ENCODE results near the gene GSN. TPM values are rescaled to one million over a fixed set of nuclear protein-coding genes. Genes with fewer than 3 reads are reported as not detected.

Gene GSN
- total RNA-seq, 1 donor from 2014 or later, result 35.0 TPM

DNA sequence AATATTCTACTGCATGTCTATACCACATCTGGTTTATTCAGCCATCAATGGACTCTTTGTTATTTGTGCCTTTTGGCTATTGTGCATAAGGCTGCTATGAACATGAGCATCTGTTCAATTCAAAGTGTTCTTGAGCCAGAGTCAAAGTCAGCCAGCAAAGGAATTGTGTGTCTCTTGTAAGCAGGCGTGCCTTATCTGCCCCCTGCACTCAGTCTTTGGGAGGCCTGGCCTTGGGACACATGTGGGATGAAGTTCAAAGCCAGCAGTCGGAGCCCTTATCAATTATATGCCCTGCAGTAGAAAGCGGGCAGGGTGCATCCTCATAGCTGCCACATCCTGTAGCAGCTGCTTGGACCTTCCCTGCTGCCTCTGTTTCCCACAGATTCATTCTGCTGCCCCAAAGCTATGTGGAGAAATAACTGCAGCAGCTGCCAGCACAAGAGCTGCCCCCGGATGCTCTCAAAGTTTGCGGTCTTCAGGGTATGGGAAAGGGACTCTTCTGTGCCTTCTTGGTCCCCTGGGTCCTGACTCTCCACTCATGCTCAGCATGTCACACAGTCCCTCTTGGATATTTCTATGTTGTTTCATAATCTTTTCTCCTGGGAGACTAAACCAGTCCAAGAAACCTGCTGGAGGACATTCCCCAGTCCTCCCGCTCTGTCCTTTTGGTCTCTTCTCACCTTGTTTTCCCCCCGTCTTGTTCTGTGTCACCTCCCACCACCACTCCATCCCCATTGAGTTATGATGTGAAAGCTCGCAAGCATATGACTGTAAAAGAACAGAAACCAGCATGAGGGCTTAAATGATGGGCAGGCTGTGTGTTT lies 66.2 kb downstream of the GSN start:
- DNase-seq (ENCODE audit: low spot score, unreplicated experiment), result no peak
- no peaks in the 10 kb centered on the region for H3K4me1 Mint-ChIP-seq (ENCODE audit: low read depth)
- H3K27ac Mint-ChIP-seq, result no peak overlapping the region
- no peaks in the 10 kb centered on the region for H3K9me3 Mint-ChIP-seq (ENCODE audit: low read depth)
- peaks cover 10% of the 10 kb centered on the region for H3K36me3 Mint-ChIP-seq (ENCODE audit: insufficient read depth)
- H3K27me3 Mint-ChIP-seq, result no peaks in the 10 kb centered on the region
- TF ChIP-seq, protein P1, sequence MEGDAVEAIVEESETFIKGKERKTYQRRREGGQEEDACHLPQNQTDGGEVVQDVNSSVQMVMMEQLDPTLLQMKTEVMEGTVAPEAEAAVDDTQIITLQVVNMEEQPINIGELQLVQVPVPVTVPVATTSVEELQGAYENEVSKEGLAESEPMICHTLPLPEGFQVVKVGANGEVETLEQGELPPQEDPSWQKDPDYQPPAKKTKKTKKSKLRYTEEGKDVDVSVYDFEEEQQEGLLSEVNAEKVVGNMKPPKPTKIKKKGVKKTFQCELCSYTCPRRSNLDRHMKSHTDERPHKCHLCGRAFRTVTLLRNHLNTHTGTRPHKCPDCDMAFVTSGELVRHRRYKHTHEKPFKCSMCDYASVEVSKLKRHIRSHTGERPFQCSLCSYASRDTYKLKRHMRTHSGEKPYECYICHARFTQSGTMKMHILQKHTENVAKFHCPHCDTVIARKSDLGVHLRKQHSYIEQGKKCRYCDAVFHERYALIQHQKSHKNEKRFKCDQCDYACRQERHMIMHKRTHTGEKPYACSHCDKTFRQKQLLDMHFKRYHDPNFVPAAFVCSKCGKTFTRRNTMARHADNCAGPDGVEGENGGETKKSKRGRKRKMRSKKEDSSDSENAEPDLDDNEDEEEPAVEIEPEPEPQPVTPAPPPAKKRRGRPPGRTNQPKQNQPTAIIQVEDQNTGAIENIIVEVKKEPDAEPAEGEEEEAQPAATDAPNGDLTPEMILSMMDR (IDR thresholded peaks at IDR 0.05; ENCODE audit: unreplicated experiment), result no peak
- H3K4me3 Mint-ChIP-seq (ENCODE audit: low read depth), result no peak overlapping the region

DNA sequence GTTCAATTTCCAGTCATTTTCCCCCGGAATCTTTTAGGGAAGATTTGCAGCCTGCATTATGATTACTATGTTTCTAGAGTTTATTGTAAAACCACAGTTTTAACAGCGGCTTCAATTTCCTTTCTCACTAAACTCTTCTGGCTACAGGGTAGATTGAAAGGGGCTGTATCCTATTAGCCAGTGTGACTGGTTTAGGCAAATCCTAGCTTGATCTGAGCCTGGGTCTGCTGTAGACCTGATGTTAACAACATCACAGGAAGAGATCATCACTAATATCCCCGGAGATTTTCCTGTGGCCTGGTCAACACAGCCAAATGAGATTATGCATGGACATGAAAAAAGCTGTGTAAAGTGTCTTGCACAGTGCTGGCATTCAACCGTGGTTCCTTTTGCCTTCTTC lies 68.7 kb downstream of the GSN start:
- no peak for DNase-seq (ENCODE audit: low spot score, unreplicated experiment)
- Mint-ChIP-seq H3K27ac (no peak overlapping the region), H3K36me3 (ENCODE audit: insufficient read depth) (peaks cover 3% of the 10 kb centered on the region), H3K4me1 (ENCODE audit: low read depth) (no peaks in the 10 kb centered on the region), H3K9me3 (ENCODE audit: low read depth) (no peaks in the 10 kb centered on the region), H3K4me3 (ENCODE audit: low read depth) (no peak overlapping the region), H3K27me3 (no peaks in the 10 kb centered on the region)
- TF ChIP-seq, protein P1 (IDR thresholded peaks at IDR 0.05; ENCODE audit: unreplicated experiment), result no peak

DNA sequence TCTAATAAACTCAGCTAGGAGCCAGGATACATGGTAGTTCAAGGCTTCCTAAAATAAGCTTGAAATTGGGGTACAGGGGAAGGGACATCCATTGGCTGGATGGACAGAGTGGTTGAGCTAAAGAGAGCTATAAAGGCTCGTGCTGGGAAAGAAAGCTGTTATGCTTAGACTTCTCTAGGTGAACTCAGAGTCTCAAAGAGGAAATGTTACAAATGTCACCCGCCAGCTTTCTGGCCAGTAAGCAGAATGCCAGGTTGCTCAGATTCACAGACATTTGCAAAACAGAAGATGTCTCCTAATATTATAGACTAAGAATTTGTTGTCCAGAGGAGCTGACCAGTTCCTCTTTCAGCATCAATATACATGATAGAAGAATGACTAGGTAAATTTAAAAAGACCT lies 71.5 kb downstream of the GSN start:
- TF ChIP-seq, protein P1 (IDR thresholded peaks at IDR 0.05; ENCODE audit: unreplicated experiment), result no peak
- H3K4me3 Mint-ChIP-seq (ENCODE audit: low read depth), result no peak overlapping the region
- H3K36me3 Mint-ChIP-seq (ENCODE audit: insufficient read depth), result no peaks in the 10 kb centered on the region
- no peaks in the 10 kb centered on the region for H3K27me3 Mint-ChIP-seq
- no peak for DNase-seq (ENCODE audit: low spot score, unreplicated experiment)
- H3K27ac Mint-ChIP-seq, result no peak overlapping the region
- peaks cover 9% of the 10 kb centered on the region for H3K4me1 Mint-ChIP-seq (ENCODE audit: low read depth)
- no peaks in the 10 kb centered on the region for H3K9me3 Mint-ChIP-seq (ENCODE audit: low read depth)

DNA sequence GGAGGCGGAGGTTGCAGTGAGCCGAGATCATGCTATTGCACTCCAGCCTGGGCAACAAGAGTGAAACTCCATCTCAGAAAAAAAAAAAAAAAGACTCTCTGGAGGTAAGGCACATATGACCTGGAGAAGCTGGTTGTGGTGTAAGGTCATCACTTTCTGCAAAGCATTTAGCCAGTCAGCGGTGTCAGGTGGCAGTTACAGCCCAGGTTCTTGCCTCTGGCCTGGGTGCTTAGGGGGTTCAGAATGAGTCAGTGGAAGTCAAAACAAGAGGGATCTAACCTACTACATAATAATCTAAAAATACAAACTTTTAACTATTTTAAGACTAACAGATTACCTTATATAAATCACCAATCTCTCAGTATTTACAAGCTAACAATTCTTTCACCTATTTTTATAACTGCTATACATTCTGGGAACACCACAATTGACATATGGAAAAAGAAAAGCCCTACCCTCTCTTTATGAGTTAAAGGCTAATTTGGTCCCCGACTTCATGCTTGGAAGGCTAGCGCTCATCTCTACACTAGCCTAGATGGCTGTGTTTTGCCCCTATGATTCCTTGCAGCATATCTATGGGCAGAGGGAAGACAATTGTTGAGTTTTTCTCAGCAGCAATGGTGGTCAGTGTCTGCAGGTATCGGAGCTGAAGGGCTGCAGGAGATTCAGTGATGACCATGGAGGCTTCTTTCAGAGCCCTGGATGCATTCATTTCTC lies 72.9 kb downstream of the GSN start:
- H3K27me3 Mint-ChIP-seq, result no peaks in the 10 kb centered on the region
- peaks cover 11% of the 10 kb centered on the region for H3K4me1 Mint-ChIP-seq (ENCODE audit: low read depth)
- DNase-seq (ENCODE audit: low spot score, unreplicated experiment), result no peak
- no peaks in the 10 kb centered on the region for H3K9me3 Mint-ChIP-seq (ENCODE audit: low read depth)
- no peaks in the 10 kb centered on the region for H3K36me3 Mint-ChIP-seq (ENCODE audit: insufficient read depth)
- peak overlapping the region; percentile 50 for H3K27ac Mint-ChIP-seq
- TF ChIP-seq, protein P1 (IDR thresholded peaks at IDR 0.05; ENCODE audit: unreplicated experiment), result no peak
- no peak overlapping the region for H3K4me3 Mint-ChIP-seq (ENCODE audit: low read depth)

DNA sequence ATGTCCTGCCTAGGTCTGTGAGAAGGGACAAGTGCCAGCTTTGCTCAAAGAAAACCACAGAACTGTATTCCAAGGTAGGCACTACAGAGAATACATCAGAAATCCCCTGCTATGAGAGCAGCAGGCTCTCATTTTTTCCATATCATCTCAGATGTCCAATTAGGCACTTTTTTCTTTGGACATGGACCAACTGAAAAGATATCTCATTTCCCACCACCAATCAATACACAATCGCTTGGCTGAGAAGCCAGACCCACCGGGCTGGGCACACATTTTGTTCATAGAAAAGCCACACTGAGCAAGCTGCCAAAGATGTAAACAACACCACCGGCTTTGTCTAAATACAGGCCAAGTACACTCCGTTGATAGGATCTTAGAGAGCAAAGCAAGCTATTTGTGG lies 76.2 kb downstream of the GSN start:
- H3K4me3 Mint-ChIP-seq (ENCODE audit: low read depth), result no peak overlapping the region
- no peaks in the 10 kb centered on the region for H3K27me3 Mint-ChIP-seq
- H3K4me1 Mint-ChIP-seq (ENCODE audit: low read depth), result peaks cover 11% of the 10 kb centered on the region
- H3K9me3 Mint-ChIP-seq (ENCODE audit: low read depth), result no peaks in the 10 kb centered on the region
- TF ChIP-seq, protein P1 (IDR thresholded peaks at IDR 0.05; ENCODE audit: unreplicated experiment), result no peak
- H3K27ac Mint-ChIP-seq, result no peak overlapping the region
- no peaks in the 10 kb centered on the region for H3K36me3 Mint-ChIP-seq (ENCODE audit: insufficient read depth)
- DNase-seq (ENCODE audit: low spot score, unreplicated experiment), result no peak
